IPS-20b (cell line): ENCODE data around the gene PSMF1.

ENCODE experiments used
- H3K27ac ChIP-seq: one replicate; pipeline ENCODE4 v1.5.1; 2013; ENCODE audit warnings: low read length
- H3K27me3 ChIP-seq: 2 replicates; pipeline ENCODE4 v1.6.1; 2013; ENCODE audit warnings: mild to moderate bottlenecking, low read length, inconsistent platforms; ENCODE audit not compliant: insufficient read depth
- H3K36me3 ChIP-seq: 2 replicates; pipeline ENCODE4 v1.6.1; 2013; ENCODE audit warnings: low read depth, mild to moderate bottlenecking, inconsistent platforms, low read length, moderate library complexity; ENCODE audit not compliant: insufficient read depth
- H3K4me1 ChIP-seq: 2 replicates; pipeline ENCODE4 v1.6.1; 2013; ENCODE audit warnings: mild to moderate bottlenecking, control low read depth, inconsistent platforms, low read length, moderate library complexity; ENCODE audit not compliant: insufficient read depth
- H3K4me3 ChIP-seq: 2 replicates; pipeline ENCODE4 v1.5.1; 2013; ENCODE audit warnings: mild to moderate bottlenecking, low read length, inconsistent platforms
- H3K9ac ChIP-seq: 2 replicates; pipeline ENCODE4 v1.6.1; 2013; ENCODE audit warnings: low read depth, mild to moderate bottlenecking, inconsistent platforms, low read length, moderate library complexity
- H3K9me3 ChIP-seq: 2 replicates; pipeline ENCODE4 v1.6.1; 2013; ENCODE audit warnings: mild to moderate bottlenecking, low read depth, low read length, inconsistent platforms; ENCODE audit not compliant: insufficient read depth

Gene PSMF1

DNA sequence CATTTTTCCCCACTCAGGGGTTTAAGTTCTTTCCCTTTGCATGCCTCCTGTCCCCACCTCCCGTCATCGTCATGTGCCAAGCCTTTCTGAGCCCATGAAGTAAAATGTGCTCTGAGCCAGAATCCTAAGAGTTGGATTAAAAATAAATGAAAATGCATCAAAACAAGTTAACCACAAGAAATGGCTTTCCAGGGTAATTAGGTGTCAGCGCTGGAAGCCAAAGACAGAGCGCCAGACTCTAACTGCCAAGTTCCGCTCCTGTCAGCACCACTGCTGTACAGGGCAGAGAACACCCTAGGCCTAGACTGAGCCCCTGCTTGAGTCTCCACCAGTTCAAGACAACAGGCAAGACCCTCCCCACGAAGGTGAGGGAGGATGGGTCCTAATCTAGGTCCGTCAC is 79.4 kb downstream of the PSMF1 start:
- Histone ChIP-seq H3K4me1 (no peaks in the 10 kb centered on the region; the same call in 1 of the 2 replicates), H3K4me3 (no peak overlapping the region), H3K27me3 (peaks cover 7% of the 10 kb centered on the region; the same call in 1 of the 2 replicates), H3K27ac (no peak overlapping the region), H3K9ac (no peak overlapping the region), H3K9me3 (no peaks in the 10 kb centered on the region), H3K36me3 (no peaks in the 10 kb centered on the region)

- Histone ChIP-seq H3K4me1 (no peaks in the 10 kb centered on the region; the same call in 1 of the 2 replicates), H3K9me3 (no peaks in the 10 kb centered on the region), H3K27me3 (peaks cover 7% of the 10 kb centered on the region; the same call in 1 of the 2 replicates), H3K9ac (no peak overlapping the region), H3K36me3 (no peaks in the 10 kb centered on the region), H3K27ac (no peak overlapping the region), H3K4me3 (no peak overlapping the region)
These were observed 80.3 kb downstream of the PSMF1 start for GRCh38 chr20:1198751-1199150.

GRCh38 chr20:1199212-1199873 is 80.9 kb downstream of the PSMF1 start:
- Histone ChIP-seq H3K4me3 (no peak overlapping the region), H3K36me3 (no peaks in the 10 kb centered on the region), H3K27ac (no peak overlapping the region), H3K4me1 (no peaks in the 10 kb centered on the region; the same call in 1 of the 2 replicates), H3K9me3 (no peaks in the 10 kb centered on the region), H3K9ac (no peak overlapping the region), H3K27me3 (peaks cover 7% of the 10 kb centered on the region; the same call in 1 of the 2 replicates)

DNA sequence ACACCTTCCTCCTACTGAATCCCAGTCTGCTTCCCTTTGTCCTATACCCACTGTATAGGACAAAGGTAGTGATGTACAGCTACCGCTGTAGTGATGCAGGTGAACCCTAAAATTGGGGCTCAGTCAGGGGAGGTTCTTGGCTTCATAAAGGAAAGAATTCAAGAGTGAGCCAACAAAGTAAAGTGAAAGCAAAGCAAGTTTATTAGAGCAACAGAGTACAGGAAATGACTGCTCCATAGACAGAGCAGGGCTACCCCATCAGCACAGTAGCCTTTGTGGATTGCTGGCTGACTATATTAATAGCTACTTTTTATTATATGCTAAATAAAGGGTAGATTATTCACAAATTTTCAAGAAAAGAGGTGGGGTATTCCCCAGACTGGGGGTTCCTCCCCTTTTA is 81.6 kb downstream of the PSMF1 start:
- H3K4me3 ChIP-seq = no peak overlapping the region
- no peaks in the 10 kb centered on the region for H3K9me3 ChIP-seq
- H3K9ac ChIP-seq = no peak overlapping the region
- peaks cover 7% of the 10 kb centered on the region; the same call in 1 of the 2 replicates for H3K27me3 ChIP-seq
- no peak overlapping the region for H3K27ac ChIP-seq
- H3K36me3 ChIP-seq = no peaks in the 10 kb centered on the region
- no peaks in the 10 kb centered on the region; the same call in 1 of the 2 replicates for H3K4me1 ChIP-seq

GRCh38 chr20:1202762-1203504 is 84.5 kb downstream of the PSMF1 start, which contains the start of gene C20orf202:
C20orf202 (plus strand) TSS chr20:1203454; CDS start chr20:1203586, 132 bp downstream.
- H3K27ac ChIP-seq = no peak within 1 kb of the TSS
- H3K4me1 ChIP-seq = no peaks in the 10 kb centered on the region; the same call in 1 of the 2 replicates
- H3K9ac ChIP-seq = no peak within 1 kb of the TSS
- H3K4me3 ChIP-seq = no peak within 1 kb of the TSS
- no peaks in the 10 kb centered on the region for H3K36me3 ChIP-seq
- H3K27me3 ChIP-seq = peaks cover 7% of the 10 kb centered on the region; the same call in 1 of the 2 replicates
- H3K9me3 ChIP-seq = no peaks in the 10 kb centered on the region

- Histone ChIP-seq H3K27ac (no peak overlapping the region), H3K4me3 (no peak overlapping the region), H3K9ac (no peak overlapping the region), H3K27me3 (peaks cover 6% of the 10 kb centered on the region; the same call in 1 of the 2 replicates), H3K36me3 (no peaks in the 10 kb centered on the region), H3K9me3 (no peaks in the 10 kb centered on the region), H3K4me1 (no peaks in the 10 kb centered on the region; the same call in 1 of the 2 replicates)
These were observed 85.2 kb downstream of the PSMF1 start for GRCh38 chr20:1203630-1204029.

- H3K36me3 ChIP-seq = no peaks in the 10 kb centered on the region
- no peak overlapping the region for H3K9ac ChIP-seq
- no peak overlapping the region for H3K4me3 ChIP-seq
- no peaks in the 10 kb centered on the region; the same call in 1 of the 2 replicates for H3K4me1 ChIP-seq
- no peaks in the 10 kb centered on the region for H3K9me3 ChIP-seq
- 0 out of 2 replicates have a peak, but pooled peaks cover 1% of the 10 kb centered on the region for H3K27me3 ChIP-seq
- H3K27ac ChIP-seq = no peak overlapping the region
These were observed 85.7 kb downstream of the PSMF1 start for GRCh38 chr20:1204113-1204512.

- Histone ChIP-seq H3K27ac (no peak overlapping the region), H3K4me1 (no peaks in the 10 kb centered on the region; the same call in 1 of the 2 replicates), H3K36me3 (no peaks in the 10 kb centered on the region), H3K4me3 (no peak overlapping the region), H3K27me3 (peaks cover 4% of the 10 kb centered on the region; the same call in 1 of the 2 replicates), H3K9ac (no peak overlapping the region), H3K9me3 (no peaks in the 10 kb centered on the region)
These were observed 86.2 kb downstream of the PSMF1 start for GRCh38 chr20:1204576-1204975.

DNA sequence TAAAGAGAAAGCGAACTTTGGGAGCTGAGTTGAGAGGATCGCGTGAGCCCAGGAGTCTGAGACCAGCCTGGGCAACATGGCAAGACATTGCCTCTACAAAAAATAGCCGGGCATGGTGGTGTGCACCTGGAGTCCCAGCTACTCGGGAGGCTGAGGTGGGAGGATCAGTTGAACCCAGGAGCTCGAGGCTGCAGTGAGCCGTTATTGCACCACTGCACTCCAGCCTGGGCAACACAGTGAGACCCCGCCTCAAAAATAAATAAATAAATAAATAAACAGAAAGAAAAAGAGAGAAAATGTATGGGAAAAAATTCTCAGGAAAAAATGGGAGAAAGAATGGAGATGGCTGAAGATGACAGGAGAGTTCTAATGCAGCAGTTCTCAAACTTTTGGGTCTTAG is 87.4 kb downstream of the PSMF1 start:
- H3K27me3 ChIP-seq = peaks cover 8% of the 10 kb centered on the region; the same call in 1 of the 2 replicates
- H3K9me3 ChIP-seq = no peaks in the 10 kb centered on the region

DNA sequence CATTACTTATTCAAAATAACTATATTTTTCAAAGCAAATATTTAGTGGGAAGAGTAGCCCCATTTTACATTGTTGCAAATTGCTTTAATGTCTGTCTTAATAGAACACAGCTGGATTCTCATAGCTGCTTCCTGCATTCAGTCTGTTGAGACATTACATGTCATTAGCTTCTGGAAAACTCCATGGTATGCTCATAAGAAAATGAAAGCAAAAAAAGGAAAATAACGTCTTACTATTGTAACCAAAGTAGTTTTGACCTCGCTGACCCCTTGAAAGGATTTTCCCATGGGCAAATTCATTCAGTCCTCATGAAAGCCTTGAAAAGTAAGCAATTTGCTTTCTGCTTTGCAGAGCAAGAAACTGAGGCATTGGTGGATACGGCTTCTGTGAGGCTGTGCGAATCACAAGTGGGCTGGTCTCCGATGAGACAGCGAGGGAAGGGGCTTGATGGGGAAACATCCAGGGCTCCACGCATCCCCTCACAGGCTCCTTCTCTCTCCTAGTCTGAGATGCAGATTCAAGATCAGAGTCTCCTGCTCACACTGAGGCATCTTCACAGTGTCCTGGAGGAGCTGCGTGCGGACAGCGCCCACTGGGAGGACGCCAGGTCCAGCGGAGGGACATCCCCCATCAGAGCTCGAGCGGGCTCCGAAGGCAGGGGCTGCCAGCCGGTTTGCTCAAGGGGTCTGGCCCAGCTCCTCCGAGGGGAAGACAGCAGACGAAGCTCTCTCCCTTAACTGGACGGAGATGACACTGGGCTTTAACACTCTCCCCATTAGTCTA is 88.2 kb downstream of the PSMF1 start:
- H3K9me3 ChIP-seq = no peaks in the 10 kb centered on the region
- no peak overlapping the region for H3K27ac ChIP-seq
- no peaks in the 10 kb centered on the region for H3K36me3 ChIP-seq
- peaks cover 8% of the 10 kb centered on the region; the same call in 1 of the 2 replicates for H3K27me3 ChIP-seq
- H3K9ac ChIP-seq = no peak overlapping the region
- no peak overlapping the region for H3K4me3 ChIP-seq
- H3K4me1 ChIP-seq = no peaks in the 10 kb centered on the region; the same call in 1 of the 2 replicates

More for the DNA sequence above, 87.4 kb downstream of the PSMF1 start:
- H3K27ac ChIP-seq = no peak overlapping the region
- no peaks in the 10 kb centered on the region for H3K36me3 ChIP-seq
- H3K4me3 ChIP-seq = no peak overlapping the region
- no peaks in the 10 kb centered on the region; the same call in 1 of the 2 replicates for H3K4me1 ChIP-seq
- no peak overlapping the region for H3K9ac ChIP-seq

DNA sequence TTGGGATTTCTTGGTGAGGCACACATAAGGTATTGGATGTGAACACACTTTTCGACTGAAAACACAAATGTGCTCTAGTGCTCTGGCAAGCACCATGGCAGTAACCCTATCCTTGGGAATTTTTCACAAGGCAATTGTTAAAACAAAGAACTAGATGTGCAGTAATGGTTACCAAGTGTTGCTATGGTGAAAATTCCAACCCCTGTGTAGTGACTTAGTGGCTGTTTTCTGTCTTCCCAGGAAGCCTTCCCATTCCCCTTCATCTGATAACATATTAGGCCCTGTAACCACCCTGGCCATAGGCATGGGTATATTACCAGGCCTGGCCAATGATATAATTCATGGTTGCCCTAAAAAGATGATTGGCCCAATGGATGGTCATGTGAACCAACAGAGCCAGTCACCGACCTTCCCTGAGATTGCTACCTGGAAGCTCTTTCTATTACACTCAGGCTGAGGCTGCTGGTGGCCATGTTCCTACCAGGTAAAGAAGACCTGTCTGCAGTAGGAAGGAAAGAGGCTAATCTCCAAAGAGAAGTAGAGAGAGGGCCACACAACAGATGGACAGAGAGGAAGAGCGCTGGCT is 89.0 kb downstream of the PSMF1 start:
- Histone ChIP-seq H3K9me3 (no peaks in the 10 kb centered on the region), H3K4me3 (no peak overlapping the region), H3K4me1 (peaks cover 4% of the 10 kb centered on the region; the same call in 1 of the 2 replicates), H3K36me3 (no peaks in the 10 kb centered on the region), H3K27ac (no peak overlapping the region), H3K9ac (no peak overlapping the region), H3K27me3 (peaks cover 16% of the 10 kb centered on the region)
